Adrenal gland (tissue), 5 donors: ENCODE measurements around the gene ENOX1.

Source experiments
- POLR2A ChIP-seq, 2 donors: fragments of 450-650 bp; IDR thresholded peaks; one replicate each; pipeline ENCODE4 v1.6.1; 2017; ENCODE audit warnings: antibody characterized with exemption in 2 of 2, mild to moderate bottlenecking in 2 of 2, moderate library complexity in 1 of 2
- TF ChIP-seq, protein P1 (sequence below), 6 experiments: fragments of 450-650 bp in 4 of 6; fragments of 200-600 bp in 2 of 6; sonication (generic) in 1 of 6; IDR thresholded peaks; 1 replicate in 5 of 6; 2 replicates in 1 of 6; pipeline versions ENCODE4 v1.5.1 to v1.8.0; 2016 to 2021; ENCODE audit warnings: antibody characterized with exemption in 6 of 6, mild to moderate bottlenecking in 2 of 6, moderate library complexity in 1 of 6
- donor health status: DM: no; HTN: no; CAD: no.

DNA sequence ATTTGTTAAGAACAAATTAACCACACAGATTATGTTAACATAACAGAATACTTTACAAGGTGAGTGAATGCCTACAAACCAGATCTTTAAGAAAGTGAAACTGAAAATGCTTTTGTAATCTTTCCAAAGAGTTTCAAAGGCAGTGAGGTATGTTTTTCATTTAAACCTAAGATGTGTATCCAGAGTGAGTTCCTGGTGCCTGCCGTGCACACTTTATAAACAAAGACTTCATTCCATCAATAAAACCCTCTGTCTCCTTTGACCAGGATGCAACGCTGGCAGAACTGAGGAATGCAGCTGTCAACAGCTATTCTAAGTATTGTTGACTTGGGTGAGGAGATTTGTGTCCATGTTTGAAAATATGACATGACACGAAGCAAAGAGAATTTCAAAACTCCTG lies 418.8 kb downstream of the ENOX1 start:
- TF ChIP-seq, protein P1, sequence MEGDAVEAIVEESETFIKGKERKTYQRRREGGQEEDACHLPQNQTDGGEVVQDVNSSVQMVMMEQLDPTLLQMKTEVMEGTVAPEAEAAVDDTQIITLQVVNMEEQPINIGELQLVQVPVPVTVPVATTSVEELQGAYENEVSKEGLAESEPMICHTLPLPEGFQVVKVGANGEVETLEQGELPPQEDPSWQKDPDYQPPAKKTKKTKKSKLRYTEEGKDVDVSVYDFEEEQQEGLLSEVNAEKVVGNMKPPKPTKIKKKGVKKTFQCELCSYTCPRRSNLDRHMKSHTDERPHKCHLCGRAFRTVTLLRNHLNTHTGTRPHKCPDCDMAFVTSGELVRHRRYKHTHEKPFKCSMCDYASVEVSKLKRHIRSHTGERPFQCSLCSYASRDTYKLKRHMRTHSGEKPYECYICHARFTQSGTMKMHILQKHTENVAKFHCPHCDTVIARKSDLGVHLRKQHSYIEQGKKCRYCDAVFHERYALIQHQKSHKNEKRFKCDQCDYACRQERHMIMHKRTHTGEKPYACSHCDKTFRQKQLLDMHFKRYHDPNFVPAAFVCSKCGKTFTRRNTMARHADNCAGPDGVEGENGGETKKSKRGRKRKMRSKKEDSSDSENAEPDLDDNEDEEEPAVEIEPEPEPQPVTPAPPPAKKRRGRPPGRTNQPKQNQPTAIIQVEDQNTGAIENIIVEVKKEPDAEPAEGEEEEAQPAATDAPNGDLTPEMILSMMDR (IDR thresholded peaks at IDR 0.05): no peak
- no peak for TF ChIP-seq POLR2A (IDR thresholded peaks at IDR 0.05)
